ENCODE results near the gene NOP14. TPM values are rescaled to one million over a fixed set of nuclear protein-coding genes. Genes with fewer than 3 reads are reported as not detected.

The NOP14 gene
- polyA plus RNA-seq, 1 of the 3 experiments (the other 2 are of a cell fraction): 9.8 TPM

- Histone ChIP-seq H3F3A (replicated peaks; ENCODE audit: insufficient read depth) (no peaks in the 10 kb centered on the region), H2AFZ (ENCODE audit: low read depth) (no peak overlapping the region), H3K4me3 (ENCODE audit: low read depth in 2 of 2, low read length in 1 of 2) (no peak overlapping the region), H3K27me3 (ENCODE audit: insufficient read depth) (no peaks in the 10 kb centered on the region), H3K27ac (ENCODE audit: low read depth in 2 of 2, low read length in 1 of 2) (no peak overlapping the region), H3K4me2 (no peak overlapping the region), H3K9me2 (no peaks in the 10 kb centered on the region), H3K9me3 (no peaks in the 10 kb centered on the region), H4K20me1 (ENCODE audit: insufficient read depth) (no peaks in the 10 kb centered on the region), H3K4me1 (ENCODE audit: control insufficient read depth in 1 of 2, insufficient read depth in 2 of 2, low read depth in 1 of 2, low read length in 1 of 2) (no peaks in the 10 kb centered on the region), H3K79me2 (ENCODE audit: insufficient read depth) (no peaks in the 10 kb centered on the region), H3K36me3 (replicated peaks in 1 of 2; ENCODE audit: control insufficient read depth in 1 of 2, insufficient read depth in 2 of 2, low read length in 1 of 2) (no peaks in the 10 kb centered on the region), H3K9ac (no peak overlapping the region)
- TF ChIP-seq USF1 (IDR thresholded peaks at IDR 0.05; ENCODE audit: borderline replicate concordance, low read depth): no peak
- TF ChIP-seq RCOR1 (IDR thresholded peaks at IDR 0.05; ENCODE audit: low read length): no peak
- TF ChIP-seq NRF1 (IDR thresholded peaks at IDR 0.05; ENCODE audit: low read depth, low read length): no peak
- no peak for TF ChIP-seq ELF1 (IDR thresholded peaks at IDR 0.05)
- TF ChIP-seq MXI1 (IDR thresholded peaks at IDR 0.05; ENCODE audit: low read depth, low read length): no peak
- TF ChIP-seq EP300 (IDR thresholded peaks at IDR 0.05; ENCODE audit: borderline replicate concordance in 1 of 2, low read depth in 1 of 2, low read length in 1 of 2): no peak
- no peak for TF ChIP-seq RXRA (IDR thresholded peaks at IDR 0.05; ENCODE audit: borderline replicate concordance, low read depth)
- no peak for TF ChIP-seq SIN3A (IDR thresholded peaks at IDR 0.05; ENCODE audit: borderline replicate concordance, low read depth, low read length)
- TF ChIP-seq EZH2phosphoT487 (IDR thresholded peaks at IDR 0.05; ENCODE audit: borderline replicate concordance, low read depth): no peak
- no peak for DNase-seq
- 86% methylated on average over 3 of the region's 4 CpGs for WGBS (ENCODE audit: low lambda C conversion rate)
- ChIA-PET POLR2A (no interaction called here), CTCF (interaction anchor here (1.1 to 1.5 kb wide), 2 partner anchors 13 to 55 kb away, joined by 3 to 4 read pairs; no protein-coding TSS in a partner anchor)
Measured at GRCh38 chr4:2982012-2982411, 18.8 kb upstream of the NOP14 start.

- POLR2A ChIA-PET: no interaction called here
- Histone ChIP-seq H3K4me1 (ENCODE audit: control insufficient read depth in 1 of 2, insufficient read depth in 2 of 2, low read depth in 1 of 2, low read length in 1 of 2) (no peaks in the 10 kb centered on the region), H3F3A (replicated peaks; ENCODE audit: insufficient read depth) (no peaks in the 10 kb centered on the region), H3K27me3 (ENCODE audit: insufficient read depth) (no peaks in the 10 kb centered on the region), H3K9ac (no peak overlapping the region), H3K4me2 (no peak overlapping the region), H2AFZ (ENCODE audit: low read depth) (no peak overlapping the region), H3K79me2 (ENCODE audit: insufficient read depth) (no peaks in the 10 kb centered on the region), H3K4me3 (ENCODE audit: low read depth in 2 of 2, low read length in 1 of 2) (no peak overlapping the region), H3K9me3 (no peaks in the 10 kb centered on the region), H3K9me2 (no peaks in the 10 kb centered on the region), H3K36me3 (replicated peaks in 1 of 2; ENCODE audit: control insufficient read depth in 1 of 2, insufficient read depth in 2 of 2, low read length in 1 of 2) (no peaks in the 10 kb centered on the region), H4K20me1 (ENCODE audit: insufficient read depth) (no peaks in the 10 kb centered on the region), H3K27ac (ENCODE audit: low read depth in 2 of 2, low read length in 1 of 2) (no peak overlapping the region)
- WGBS (ENCODE audit: low lambda C conversion rate): 0% methylated on average over 1 of the region's 4 CpGs
- CTCF ChIA-PET: interaction anchor here (1.2 to 1.3 kb wide), 2 partner anchors 36 to 66 kb away, joined by 3 read pairs; no protein-coding TSS in a partner anchor
- DNase-seq: no peak
- TF ChIP-seq FOSL2 (IDR thresholded peaks at IDR 0.05; ENCODE audit: borderline replicate concordance, low read depth) (no peak), PBX3 (IDR thresholded peaks at IDR 0.05) (no peak), TEAD4 (IDR thresholded peaks at IDR 0.05; ENCODE audit: borderline replicate concordance, insufficient read depth) (no peak), USF2 (IDR thresholded peaks at IDR 0.05; ENCODE audit: borderline replicate concordance, low read depth, low read length) (no peak), RXRA (IDR thresholded peaks at IDR 0.05; ENCODE audit: borderline replicate concordance, low read depth) (no peak), TCF12 (IDR thresholded peaks at IDR 0.05) (no peak), MEF2A (IDR thresholded peaks at IDR 0.05; ENCODE audit: borderline replicate concordance, low read depth) (no peak), RCOR1 (IDR thresholded peaks at IDR 0.05; ENCODE audit: low read length) (no peak), EZH2phosphoT487 (IDR thresholded peaks at IDR 0.05; ENCODE audit: borderline replicate concordance, low read depth) (no peak), NRF1 (IDR thresholded peaks at IDR 0.05; ENCODE audit: low read depth, low read length) (no peak)
Measured at GRCh38 chr4:2981256-2981819, 18.1 kb upstream of the NOP14 start.

All from SK-N-SH (cell line).